Neuron (in vitro differentiated cells): ENCODE data around the gene CALML5.

Source experiments
- H2AFZ ChIP-seq: one replicate; pipeline ENCODE4 v1.6.1; 2013; ENCODE audit warnings: low read depth, mild to moderate bottlenecking, inconsistent platforms, low read length, moderate library complexity
- H3K27me3 ChIP-seq: one replicate; pipeline ENCODE4 v1.6.1; 2013; ENCODE audit warnings: low read length; ENCODE audit not compliant: insufficient read depth
- H3K36me3 ChIP-seq: one replicate; pipeline ENCODE4 v1.6.1; 2013; ENCODE audit warnings: low read length; ENCODE audit not compliant: insufficient read depth
- H3K4me1 ChIP-seq: one replicate; pipeline ENCODE4 v1.6.1; 2013; ENCODE audit warnings: low read length; ENCODE audit not compliant: insufficient read depth
- H3K4me3 ChIP-seq: 2 replicates; pipeline ENCODE4 v1.5.1; 2013; ENCODE audit warnings: mild to moderate bottlenecking, low read length, moderate library complexity
- H3K9me3 ChIP-seq: one replicate; pipeline ENCODE4 v1.6.1; 2013; ENCODE audit warnings: low read length

Gene CALML5

DNA sequence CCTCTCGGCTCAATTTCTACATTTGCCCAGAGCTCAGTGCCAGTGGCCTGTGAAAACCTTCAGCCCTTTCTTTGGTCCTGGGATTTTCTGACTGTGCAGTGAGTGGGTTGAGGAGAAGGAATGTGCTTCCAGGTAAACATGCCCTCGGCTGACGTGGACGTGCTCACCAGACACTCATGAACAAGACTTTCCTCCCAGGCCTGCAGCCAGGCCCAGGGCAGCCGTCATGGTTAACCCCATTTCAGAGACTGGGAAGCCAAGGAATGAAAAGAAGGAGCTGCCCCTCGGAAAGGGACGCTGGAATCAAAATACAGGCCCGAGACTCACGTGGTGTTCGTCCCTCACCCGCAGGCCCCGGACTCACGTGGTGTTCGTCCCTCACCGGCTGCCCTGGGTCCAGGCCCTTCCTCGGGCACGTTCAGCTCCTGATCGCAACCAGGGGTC lies 8.8 kb upstream of the CALML5 start:
- no peaks in the 10 kb centered on the region for H3K36me3 ChIP-seq
- H3K4me3 ChIP-seq, result no peak overlapping the region

DNA sequence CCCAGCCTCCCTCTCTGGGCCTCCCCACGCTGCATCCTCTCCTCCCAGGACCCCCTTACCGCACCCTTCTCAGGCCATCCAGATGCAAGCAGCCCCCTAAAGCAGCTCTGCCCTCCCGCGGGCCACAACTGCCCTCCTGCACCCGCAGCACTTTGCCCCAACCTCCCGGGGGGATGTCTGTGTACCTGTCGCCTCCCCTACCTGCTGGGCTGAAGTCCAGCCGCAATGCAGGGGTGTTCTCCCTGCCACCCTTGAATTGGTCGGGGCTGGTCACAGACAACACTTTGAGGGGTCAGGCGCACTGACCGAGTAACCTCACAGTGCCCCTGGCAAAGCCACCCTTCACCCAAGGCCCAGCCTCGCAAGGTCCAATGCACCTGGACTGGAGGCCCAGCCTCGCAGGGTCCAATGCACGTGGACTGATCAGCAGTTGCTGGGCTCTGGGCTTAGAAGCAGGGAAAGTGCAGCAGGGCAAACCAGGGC lies 8.3 kb upstream of the CALML5 start:
- Histone ChIP-seq H3K9me3 (no peaks in the 10 kb centered on the region), H3K4me1 (peaks cover 5% of the 10 kb centered on the region), H3K36me3 (no peaks in the 10 kb centered on the region), H3K4me3 (no peak overlapping the region), H3K27me3 (peaks cover 11% of the 10 kb centered on the region), H2AFZ (no peak overlapping the region)

More for the DNA sequence above, 8.8 kb upstream of the CALML5 start:
- Histone ChIP-seq H3K4me1 (peaks cover 10% of the 10 kb centered on the region), H3K9me3 (no peaks in the 10 kb centered on the region), H2AFZ (no peak overlapping the region), H3K27me3 (peaks cover 11% of the 10 kb centered on the region)

DNA sequence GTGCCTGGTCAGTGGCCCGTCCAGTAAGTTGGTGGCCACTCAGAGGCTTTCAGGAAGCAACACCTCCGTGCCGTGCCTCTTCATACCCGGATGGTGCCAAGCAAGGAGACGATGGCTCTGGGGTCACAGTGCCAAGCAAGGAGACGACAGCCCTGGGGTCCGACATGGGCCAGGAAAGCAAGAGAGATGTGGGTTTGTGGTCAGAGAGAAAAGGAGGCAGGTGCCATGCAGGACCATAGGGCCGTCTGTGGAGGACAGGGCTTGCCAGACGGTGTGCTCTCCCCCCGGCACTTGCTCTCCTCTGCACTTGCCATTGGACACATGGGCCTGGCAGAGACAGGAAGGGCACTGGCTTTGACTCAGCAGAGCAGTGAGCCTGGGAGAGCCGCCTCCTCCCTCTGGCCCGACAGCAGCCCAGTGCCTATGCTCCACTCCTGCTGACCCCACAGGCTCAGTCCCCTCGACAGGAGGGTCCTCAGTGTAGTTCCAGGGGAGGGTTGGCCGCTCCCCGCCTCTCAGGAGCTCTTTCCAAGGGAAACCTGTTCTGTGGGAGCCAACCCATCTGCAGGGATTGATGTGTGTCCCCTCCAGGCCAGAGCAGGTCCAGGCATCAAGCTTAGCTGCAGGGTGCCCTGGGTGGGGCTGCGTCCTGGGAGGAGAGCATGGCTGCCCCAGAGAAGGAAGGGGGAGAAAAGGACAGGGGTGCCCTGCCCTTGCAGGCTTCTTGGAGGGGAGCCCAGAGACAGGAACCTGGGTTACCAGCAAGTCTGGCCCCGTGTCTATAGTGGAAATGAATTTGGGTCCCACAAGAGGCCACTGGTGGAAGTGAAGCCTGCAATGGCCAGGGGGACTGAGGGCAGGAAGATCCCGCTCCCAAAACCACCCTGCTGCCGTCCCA lies 7.6 kb upstream of the CALML5 start:
- Histone ChIP-seq H3K36me3 (no peaks in the 10 kb centered on the region), H3K27me3 (peaks cover 15% of the 10 kb centered on the region), H3K4me3 (no peak overlapping the region), H3K4me1 (no peaks in the 10 kb centered on the region), H3K9me3 (no peaks in the 10 kb centered on the region), H2AFZ (no peak overlapping the region)

DNA sequence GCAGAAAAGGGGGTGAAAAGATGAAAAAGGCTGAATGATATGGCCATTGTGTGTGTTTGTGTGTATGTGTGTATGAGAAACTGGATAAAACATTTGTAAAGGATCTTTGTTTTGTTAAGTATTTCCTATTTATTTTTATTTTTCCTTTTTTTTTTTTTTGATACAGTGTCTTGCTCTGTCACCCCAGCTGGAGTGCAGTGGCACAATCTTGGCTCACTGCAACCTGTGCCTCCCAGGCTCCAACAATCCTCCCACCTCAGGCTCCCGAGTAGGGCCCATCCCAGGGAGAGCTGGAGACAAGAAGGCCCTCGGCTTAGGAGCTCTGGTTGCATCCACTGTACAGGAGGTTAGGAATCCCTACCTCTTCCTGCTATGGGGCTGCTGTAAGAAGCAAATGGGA lies 6.9 kb upstream of the CALML5 start:
- Histone ChIP-seq H3K27me3 (peaks cover 15% of the 10 kb centered on the region), H3K9me3 (no peaks in the 10 kb centered on the region), H2AFZ (no peak overlapping the region), H3K4me3 (no peak overlapping the region), H3K4me1 (no peaks in the 10 kb centered on the region), H3K36me3 (no peaks in the 10 kb centered on the region)

DNA sequence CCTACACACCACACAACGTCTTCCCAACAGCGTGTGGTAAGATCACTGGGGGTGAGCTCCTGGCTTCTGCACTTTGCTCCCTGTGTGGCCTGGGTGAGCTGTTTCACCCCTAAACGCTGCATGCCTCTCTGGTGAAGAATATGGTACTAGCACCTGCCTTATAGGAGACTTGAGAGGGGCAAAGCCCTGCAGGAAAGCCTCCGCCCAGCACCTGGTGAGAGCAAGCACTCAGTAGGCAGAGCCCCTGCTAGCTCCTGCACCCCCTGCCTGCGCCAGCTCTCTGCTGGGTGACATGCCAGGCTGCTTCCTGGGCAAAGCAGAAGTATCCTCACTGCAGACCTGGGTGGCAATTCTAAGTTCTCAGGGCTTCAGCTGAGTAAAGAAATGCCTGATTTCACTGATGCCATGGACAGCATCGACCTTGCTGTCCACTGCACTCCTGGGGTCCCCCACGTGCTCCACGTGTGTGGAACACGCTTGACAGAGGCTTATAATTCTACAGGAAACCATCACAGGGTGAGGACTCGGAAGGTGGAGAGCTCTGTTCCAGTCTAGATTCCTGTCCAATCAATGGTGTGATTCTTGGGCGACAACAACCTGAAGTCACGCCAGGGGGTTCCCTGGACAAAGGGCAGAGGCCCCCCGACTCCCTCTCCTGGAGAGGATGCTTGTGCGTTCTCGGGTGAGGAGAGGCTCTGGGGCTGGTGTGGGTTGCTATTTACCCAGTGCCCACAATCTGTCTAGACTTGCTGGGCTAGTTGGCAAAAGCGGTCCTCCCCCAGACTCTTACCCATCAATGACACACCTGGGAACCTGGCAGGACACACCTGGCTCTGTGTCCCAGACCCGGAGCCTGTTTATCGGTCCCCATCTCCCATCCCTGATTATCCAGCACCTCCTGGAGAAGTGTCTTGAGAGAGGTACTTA lies 5.0 kb upstream of the CALML5 start:
- Histone ChIP-seq H3K9me3 (no peaks in the 10 kb centered on the region), H3K4me1 (no peaks in the 10 kb centered on the region), H3K27me3 (peaks cover 18% of the 10 kb centered on the region), H2AFZ (no peak overlapping the region), H3K4me3 (no peak overlapping the region), H3K36me3 (no peaks in the 10 kb centered on the region)

DNA sequence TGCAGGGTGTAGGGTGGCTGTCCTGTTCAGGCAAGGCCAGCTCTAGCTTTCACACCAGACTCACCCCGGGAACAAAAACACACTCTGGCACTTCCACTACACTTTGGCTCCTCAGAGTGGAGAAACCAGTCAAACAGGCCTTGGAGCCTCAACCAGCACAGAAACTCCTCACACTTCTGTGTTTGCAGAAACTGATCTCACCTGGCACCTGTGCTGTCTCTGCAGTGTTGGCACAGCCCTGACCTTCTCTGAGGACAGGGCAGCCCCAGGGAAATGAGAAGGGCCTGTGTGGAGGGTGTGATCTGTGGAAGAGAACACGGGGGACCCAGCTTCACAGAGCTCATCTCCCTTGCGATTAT lies 4.1 kb upstream of the CALML5 start:
- no peaks in the 10 kb centered on the region for H3K36me3 ChIP-seq
- H3K4me1 ChIP-seq, result no peaks in the 10 kb centered on the region
- no peak overlapping the region for H2AFZ ChIP-seq
- H3K9me3 ChIP-seq, result no peaks in the 10 kb centered on the region
- H3K27me3 ChIP-seq, result peaks cover 18% of the 10 kb centered on the region
- H3K4me3 ChIP-seq, result no peak overlapping the region

DNA sequence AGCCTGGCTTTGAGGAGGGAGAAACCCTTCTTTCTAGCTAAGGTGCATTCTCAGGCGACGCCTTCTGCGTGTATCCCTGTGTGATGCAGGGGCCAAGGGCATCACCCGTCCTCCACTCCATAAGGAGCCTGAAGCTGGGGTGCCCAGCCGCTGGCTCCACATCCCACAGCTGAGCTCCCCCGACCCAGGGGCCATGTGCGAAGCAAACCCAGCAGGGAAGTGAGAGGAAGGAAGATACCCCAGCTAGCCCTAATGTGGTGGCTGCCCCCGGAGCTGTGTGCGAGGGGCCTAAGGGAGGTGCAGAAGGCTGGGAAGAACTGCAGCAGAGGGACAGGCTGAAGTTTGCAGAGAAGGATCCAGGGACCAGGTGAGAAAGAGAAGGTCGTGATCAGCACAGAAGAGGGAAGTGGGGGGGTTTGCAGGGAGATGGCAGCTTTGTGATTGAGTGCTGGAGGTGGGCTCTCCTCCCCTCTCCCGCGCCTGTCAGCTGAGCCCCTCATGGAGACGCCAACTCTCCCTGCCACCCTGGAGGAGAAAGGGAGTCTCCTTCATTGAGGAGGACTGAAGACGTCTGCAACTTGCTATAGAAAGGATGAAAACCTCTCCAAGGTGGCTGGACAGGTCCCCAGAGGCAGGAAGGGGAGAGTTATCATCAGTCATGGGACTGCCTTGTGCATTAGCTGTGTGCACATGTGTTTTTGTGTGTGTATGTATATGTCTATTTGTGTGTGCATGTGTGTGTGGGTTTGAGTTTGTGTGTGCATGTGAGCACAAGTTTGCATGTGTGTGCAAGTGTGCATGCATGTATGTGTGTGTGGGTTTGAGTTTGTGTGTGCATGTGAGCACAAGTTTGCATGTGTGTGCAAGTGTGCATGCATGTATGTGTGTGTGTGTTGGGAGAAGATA lies 3.5 kb upstream of the CALML5 start:
- Histone ChIP-seq H3K4me1 (no peaks in the 10 kb centered on the region), H3K36me3 (no peaks in the 10 kb centered on the region), H3K4me3 (no peak overlapping the region), H2AFZ (no peak overlapping the region), H3K27me3 (peaks cover 17% of the 10 kb centered on the region), H3K9me3 (no peaks in the 10 kb centered on the region)

DNA sequence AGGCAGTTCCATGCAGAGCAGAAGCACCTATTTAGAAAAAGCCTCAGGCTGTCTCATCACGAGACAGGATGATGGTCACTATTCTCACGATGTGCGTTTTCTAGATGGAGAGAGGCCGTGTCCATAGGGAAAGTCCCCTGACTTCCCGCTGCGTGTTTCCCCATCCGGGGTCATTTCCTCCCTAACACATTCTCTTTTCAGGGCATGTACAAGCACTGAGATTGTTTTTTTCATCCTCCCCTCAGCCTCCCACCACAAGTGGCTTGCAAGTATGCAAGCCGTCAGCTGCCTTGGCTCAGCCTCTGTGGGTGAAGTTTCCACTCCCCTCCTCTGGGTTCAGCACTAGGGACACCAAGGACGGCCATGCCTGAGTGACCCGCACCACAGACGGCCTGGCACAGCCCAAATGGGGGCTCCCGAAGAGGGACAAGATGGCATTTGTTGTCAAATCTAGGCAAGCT lies 2.7 kb upstream of the CALML5 start:
- H2AFZ ChIP-seq, result no peak overlapping the region

DNA sequence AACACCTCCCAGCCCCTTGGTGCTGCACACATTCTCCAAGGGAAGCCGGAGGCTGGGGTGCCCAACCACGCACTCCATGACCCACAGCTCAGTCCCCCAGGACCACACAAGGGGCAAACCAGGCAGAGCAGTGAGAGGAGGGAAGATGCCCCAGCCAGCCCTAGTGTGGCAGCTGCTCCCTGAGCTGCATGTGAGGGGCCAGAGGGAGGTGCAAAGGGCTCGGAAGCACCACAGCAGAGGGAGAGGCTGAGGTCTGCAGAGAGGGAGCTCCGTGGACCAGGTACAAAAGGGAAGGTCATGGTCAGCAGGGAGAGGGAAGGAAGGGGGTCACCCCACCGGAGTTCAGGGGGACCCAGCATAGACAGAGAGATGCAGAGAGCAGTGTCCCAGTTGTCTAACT lies 1.5 kb upstream of the CALML5 start:
- Histone ChIP-seq H3K4me1 (no peaks in the 10 kb centered on the region), H3K9me3 (no peaks in the 10 kb centered on the region), H3K36me3 (no peaks in the 10 kb centered on the region), H3K27me3 (peaks cover 7% of the 10 kb centered on the region), H2AFZ (no peak overlapping the region), H3K4me3 (no peak overlapping the region)

More for the DNA sequence above, 2.7 kb upstream of the CALML5 start:
- Histone ChIP-seq H3K27me3 (peaks cover 15% of the 10 kb centered on the region), H3K9me3 (no peaks in the 10 kb centered on the region), H3K36me3 (no peaks in the 10 kb centered on the region), H3K4me1 (no peaks in the 10 kb centered on the region), H3K4me3 (no peak overlapping the region)

DNA sequence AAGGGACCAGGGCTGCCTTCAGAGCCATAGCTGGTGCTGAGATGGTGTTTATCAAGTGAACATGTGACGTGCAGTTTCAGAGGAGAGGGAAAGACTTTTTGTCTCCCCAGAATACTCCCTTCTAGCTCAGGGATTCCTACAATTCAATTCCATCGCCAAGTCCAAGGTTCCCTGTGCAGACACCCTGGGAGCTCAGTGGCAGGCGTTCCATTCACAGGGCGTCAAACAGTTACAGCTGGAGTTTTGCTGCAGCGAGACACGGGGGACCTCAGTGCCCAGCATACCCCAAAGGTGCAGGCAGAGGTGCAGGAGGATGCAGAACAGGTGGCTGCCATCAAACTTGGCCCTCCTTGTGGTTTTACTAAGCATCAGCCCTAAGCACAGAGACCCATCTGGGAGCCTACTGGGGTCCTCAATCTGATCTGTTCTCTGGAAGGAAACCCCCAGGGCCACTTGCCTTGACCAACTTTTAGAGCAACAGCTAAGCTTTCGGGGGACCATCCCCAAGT lies 846 bp upstream of the CALML5 start:
- Histone ChIP-seq H3K27me3 (peaks cover 7% of the 10 kb centered on the region), H3K9me3 (no peaks in the 10 kb centered on the region), H3K4me1 (no peaks in the 10 kb centered on the region), H3K4me3 (no peak overlapping the region), H3K36me3 (no peaks in the 10 kb centered on the region), H2AFZ (no peak overlapping the region)

DNA sequence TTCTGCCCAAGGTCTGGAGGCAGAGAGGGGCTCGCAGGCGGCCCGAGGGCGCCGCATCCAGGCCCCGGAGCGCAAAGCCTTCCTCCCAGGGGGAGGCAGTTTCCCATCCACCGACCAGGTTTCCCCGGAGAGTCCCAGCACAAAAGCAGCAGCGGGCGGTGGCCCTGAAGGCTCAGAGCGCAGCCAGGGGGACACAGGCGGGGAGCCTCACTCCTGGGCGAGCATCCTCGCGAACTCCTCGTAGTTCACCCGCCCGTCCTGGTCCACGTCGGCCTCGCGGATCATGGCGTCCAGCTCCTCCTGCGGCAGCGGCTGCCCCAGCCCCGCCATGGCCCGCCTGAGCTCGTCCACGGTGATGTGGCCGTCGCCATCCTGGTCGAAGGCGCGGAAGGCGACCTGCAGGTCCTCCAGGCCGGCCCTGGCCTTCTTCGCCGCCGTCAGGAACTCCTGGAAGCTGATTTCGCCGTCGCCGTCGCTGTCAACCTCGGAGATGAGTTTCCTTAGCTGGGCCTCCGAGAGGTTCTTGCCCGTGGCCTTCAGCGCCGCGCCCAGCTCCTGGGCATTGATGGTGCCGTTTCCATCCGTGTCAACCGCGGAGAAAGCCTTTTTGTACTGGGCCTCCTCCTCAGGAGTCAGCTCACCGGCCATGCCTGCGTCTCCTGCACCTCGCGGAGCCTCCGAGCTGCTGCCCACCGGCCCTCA lies 428 bp downstream of the CALML5 start:
- H3K27me3 ChIP-seq, result peaks cover 7% of the 10 kb centered on the region
- no peak overlapping the region for H3K4me3 ChIP-seq
- no peaks in the 10 kb centered on the region for H3K9me3 ChIP-seq

More for the DNA sequence above, 428 bp downstream of the CALML5 start:
- H3K4me1 ChIP-seq, result no peaks in the 10 kb centered on the region
- no peak overlapping the region for H2AFZ ChIP-seq
- H3K36me3 ChIP-seq, result no peaks in the 10 kb centered on the region
